SK-N-SH (cell line): Measurements from ENCODE around the gene GDF3. TPM values are rescaled to one million over a fixed set of nuclear protein-coding genes. Genes with fewer than 3 reads are reported as not detected.

Source experiments
- CTCF ChIA-PET: fragments of 300-600, 350-600 bp; formaldehyde crosslinking; extraction: SDS; loops from one replicate; lab custom pipeline; 2021; lab: Yijun Ruan, JAX
- POLR2A ChIA-PET: fragments of 350-600 bp; sonication (Branson Sonifier 250); formaldehyde crosslinking; extraction: SDS; loops from one replicate; lab custom pipeline; 2020; ENCODE audit warnings: antibody characterized with exemption, inconsistent platforms; lab: Yijun Ruan, JAX
- DNase-seq: peaks from one replicate; pipeline ENCODE4 v3.0.0; 2012
- H2AFZ ChIP-seq: fragments of 200-600 bp; sonication (generic); 2 replicates; pipeline ENCODE4 v1.8.1; 2016; ENCODE audit warnings: antibody characterized with exemption, mild to moderate bottlenecking, low read depth
- H3F3A ChIP-seq: fragments of 200-600 bp; sonication (generic); replicated peaks from 2 replicates; pipeline ENCODE3; 2016; ENCODE audit warnings: antibody characterized with exemption, mild to moderate bottlenecking; ENCODE audit not compliant: insufficient read depth
- H3K27ac ChIP-seq, 2 experiments: fragments of 200-500 bp in 1 of 2; fragments of 200-600 bp in 1 of 2; sonication (Bioruptor generic) in 1 of 2; sonication (generic), shearing (Covaris generic) in 1 of 2; 2 replicates each; pipeline versions ENCODE4 v1.5.1 to v1.6.1; 2014 to 2016; ENCODE audit warnings: low read depth in 2 of 2, inconsistent platforms in 1 of 2, low read length in 1 of 2, mild to moderate bottlenecking in 1 of 2, mixed read lengths in 1 of 2
- H3K27me3 ChIP-seq: fragments of 200-600 bp; sonication (generic), shearing (Covaris generic); 2 replicates; pipeline ENCODE4 v1.6.1; 2016; ENCODE audit warnings: mixed run types; ENCODE audit not compliant: insufficient read depth
- H3K36me3 ChIP-seq, 2 experiments: fragments of 200-500 bp in 1 of 2; fragments of 200-600 bp in 1 of 2; sonication (Bioruptor generic) in 1 of 2; sonication (generic) in 1 of 2; replicated peaks in 1 of 2; 2 replicates each; pipeline versions ENCODE3 to v1.5.1; 2014 to 2016; ENCODE audit warnings: low read length in 1 of 2, mild to moderate bottlenecking in 1 of 2; ENCODE audit not compliant: insufficient read depth in 2 of 2, control insufficient read depth in 1 of 2
- H3K4me1 ChIP-seq, 2 experiments: fragments of 200-500 bp in 1 of 2; fragments of 200-600 bp in 1 of 2; sonication (Bioruptor generic) in 1 of 2; sonication (generic), shearing (Covaris generic) in 1 of 2; 2 replicates each; pipeline versions ENCODE4 v1.5.1 to v1.6.1; 2014 to 2016; ENCODE audit warnings: low read depth in 1 of 2, low read length in 1 of 2, mixed run types in 1 of 2; ENCODE audit not compliant: insufficient read depth in 2 of 2, control insufficient read depth in 1 of 2
- H3K4me2 ChIP-seq: fragments of 200-600 bp; sonication (generic), shearing (Covaris generic); 2 replicates; pipeline ENCODE4 v1.6.1; 2017; ENCODE audit warnings: mixed run types
- H3K4me3 ChIP-seq, 2 experiments: fragments of 200-500 bp in 1 of 2; fragments of 200-600 bp in 1 of 2; sonication (Bioruptor generic) in 1 of 2; sonication (generic), shearing (Covaris generic) in 1 of 2; 2 replicates each; pipeline versions ENCODE4 v1.5.1 to v1.8.1; 2014 to 2016; ENCODE audit warnings: low read depth in 2 of 2, inconsistent platforms in 1 of 2, low read length in 1 of 2, mild to moderate bottlenecking in 1 of 2, mixed read lengths in 1 of 2, moderate library complexity in 1 of 2
- H3K79me2 ChIP-seq: fragments of 200-600 bp; sonication (generic); 2 replicates; pipeline ENCODE4 v1.8.1; 2017; ENCODE audit warnings: mild to moderate bottlenecking; ENCODE audit not compliant: insufficient read depth
- H3K9ac ChIP-seq: fragments of 200-600 bp; sonication (generic); 2 replicates; pipeline ENCODE4 v1.6.1; 2017; ENCODE audit warnings: mixed run types
- H3K9me2 ChIP-seq: fragments of 200-600 bp; sonication (generic); 2 replicates; pipeline ENCODE4 v1.6.1; 2017; ENCODE audit warnings: mixed run types
- H3K9me3 ChIP-seq: fragments of 200-600 bp; sonication (generic); 2 replicates; pipeline ENCODE4 v1.6.1; 2017; ENCODE audit warnings: mixed run types, mild to moderate bottlenecking, moderate library complexity
- H4K20me1 ChIP-seq: fragments of 200-600 bp; sonication (generic); 2 replicates; pipeline ENCODE4 v1.6.1; 2017; ENCODE audit warnings: mild to moderate bottlenecking, mixed run types; ENCODE audit not compliant: insufficient read depth
- EP300 ChIP-seq, 2 experiments: IDR thresholded peaks; 2 replicates each; pipeline versions ENCODE4 v1.4.0 to v1.6.1; 2012; ENCODE audit warnings: borderline replicate concordance in 1 of 2, low read depth in 1 of 2, low read length in 1 of 2
- FOXM1 ChIP-seq: IDR thresholded peaks from 2 replicates; pipeline ENCODE4 v1.4.0; 2012; ENCODE audit warnings: low read depth, mild to moderate bottlenecking
- IRF3 ChIP-seq: fragments of 150-350 bp; IDR thresholded peaks from 2 replicates; pipeline ENCODE4 v1.6.1; 2016; ENCODE audit warnings: mild to moderate bottlenecking, low read depth, low read length
- JUND ChIP-seq: IDR thresholded peaks from 2 replicates; pipeline ENCODE4 v1.4.0; 2012
- MEF2A ChIP-seq: IDR thresholded peaks from 2 replicates; pipeline ENCODE4 v1.4.0; 2012; ENCODE audit warnings: low read depth, borderline replicate concordance
- POLR2AphosphoS5 ChIP-seq: IDR thresholded peaks from 2 replicates; pipeline ENCODE4 v1.6.1; 2012; ENCODE audit warnings: low read depth, low read length
- RCOR1 ChIP-seq: fragments of 150-350 bp; IDR thresholded peaks from 2 replicates; pipeline ENCODE4 v1.6.1; 2017; ENCODE audit warnings: antibody characterized with exemption, low read length
- RFX5 ChIP-seq: IDR thresholded peaks from 2 replicates; pipeline ENCODE4 v1.6.1; 2012; ENCODE audit warnings: mild to moderate bottlenecking, improper control_type of control experiment, low read length
- SIN3A ChIP-seq: IDR thresholded peaks from 2 replicates; pipeline ENCODE4 v1.6.1; 2012; ENCODE audit warnings: low read depth, mild to moderate bottlenecking, low read length, moderate library complexity, borderline replicate concordance
- SMC3 ChIP-seq: IDR thresholded peaks from 2 replicates; pipeline ENCODE4 v1.6.1; 2012; ENCODE audit warnings: low read depth, low read length, improper control_type of control experiment
- TEAD4 ChIP-seq: IDR thresholded peaks from 2 replicates; pipeline ENCODE4 v1.4.0; 2012; ENCODE audit warnings: mild to moderate bottlenecking, borderline replicate concordance; ENCODE audit not compliant: insufficient read depth
- WGBS: methylation state at CpG from one replicate; pipeline ENCODE4 v1.1.6; 2017; ENCODE audit warnings: low lambda C conversion rate; 5-methylcytosine and 5-hydroxymethylcytosine counted together
- polyA plus RNA-seq, 3 experiments: library from polyadenylated mRNA; depleted of rRNA; stranded (reverse); fragments of >200 nt; gene quantifications; 2 replicates each; pipeline ENCODE4 v1.2.3, GENCODE V29; 2012
- TF ChIP-seq, protein P1 (sequence below): IDR thresholded peaks from 2 replicates; pipeline ENCODE4; 2012

The GDF3 gene
- polyA plus RNA-seq, 1 of the 3 experiments (the other 2 are of a cell fraction) = not detected

DNA sequence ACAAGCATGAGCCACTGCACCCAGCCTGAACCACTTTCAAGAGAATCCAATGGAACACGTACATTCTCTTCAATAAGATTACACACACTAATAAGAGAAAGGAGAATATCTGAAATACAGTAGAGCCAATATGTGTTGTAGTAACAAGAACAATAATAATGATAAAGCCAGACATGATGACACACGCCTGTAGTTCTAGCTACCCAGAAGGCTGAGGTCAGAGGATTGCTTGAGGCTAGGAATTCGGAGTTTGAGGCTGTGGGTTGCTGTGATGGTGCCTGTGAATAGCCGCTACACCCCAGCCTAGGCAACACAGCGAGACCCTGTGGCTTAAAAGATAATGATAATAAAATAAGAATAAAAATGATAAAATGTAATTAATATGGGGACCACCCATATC, 45.5 kb downstream of the GDF3 start:
- Histone ChIP-seq H2AFZ (no peak overlapping the region), H3K36me3 (no peaks in the 10 kb centered on the region), H3K9me2 (no peaks in the 10 kb centered on the region), H3K4me3 (no peak overlapping the region), H3K27ac (no peak overlapping the region), H4K20me1 (no peaks in the 10 kb centered on the region), H3K27me3 (peaks cover 34% of the 10 kb centered on the region; the same call in 1 of the 2 replicates), H3F3A (no peaks in the 10 kb centered on the region), H3K9me3 (no peaks in the 10 kb centered on the region), H3K79me2 (no peaks in the 10 kb centered on the region), H3K4me1 (no peaks in the 10 kb centered on the region), H3K4me2 (no peak overlapping the region), H3K9ac (no peak overlapping the region)
- ChIA-PET CTCF (no interaction called here), POLR2A (no interaction called here)
- WGBS = 7% methylated on average over 5 of the region's 5 CpGs
- DNase-seq = no peak
- no peak for TF ChIP-seq RFX5
- no peak for TF ChIP-seq IRF3
- TF ChIP-seq JUND = no peak
- TF ChIP-seq, protein P1, sequence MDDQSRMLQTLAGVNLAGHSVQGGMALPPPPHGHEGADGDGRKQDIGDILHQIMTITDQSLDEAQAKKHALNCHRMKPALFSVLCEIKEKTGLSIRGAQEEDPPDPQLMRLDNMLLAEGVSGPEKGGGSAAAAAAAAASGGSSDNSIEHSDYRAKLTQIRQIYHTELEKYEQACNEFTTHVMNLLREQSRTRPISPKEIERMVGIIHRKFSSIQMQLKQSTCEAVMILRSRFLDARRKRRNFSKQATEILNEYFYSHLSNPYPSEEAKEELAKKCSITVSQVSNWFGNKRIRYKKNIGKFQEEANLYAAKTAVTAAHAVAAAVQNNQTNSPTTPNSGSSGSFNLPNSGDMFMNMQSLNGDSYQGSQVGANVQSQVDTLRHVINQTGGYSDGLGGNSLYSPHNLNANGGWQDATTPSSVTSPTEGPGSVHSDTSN = no peak
- no peak for TF ChIP-seq TEAD4
- TF ChIP-seq POLR2AphosphoS5 = no peak

GRCh38 chr12:7647071-7647470, 48.5 kb downstream of the GDF3 start:
- TF ChIP-seq RCOR1 = no peak
- TF ChIP-seq MEF2A = no peak
- TF ChIP-seq RFX5 = no peak
- no peak for TF ChIP-seq FOXM1
- TF ChIP-seq SIN3A = no peak
- no peak for TF ChIP-seq EP300 (IDR thresholded peaks at IDR 0.05; ENCODE audit: borderline replicate concordance in 1 of 2, low read depth in 1 of 2, low read length in 1 of 2)
- no peak for TF ChIP-seq SMC3
- TF ChIP-seq, all 33 proteins: peak for 0
- no peaks in the 10 kb centered on the region for H3K9me2 ChIP-seq
- H2AFZ ChIP-seq = no peak overlapping the region
- no peaks in the 10 kb centered on the region for H4K20me1 ChIP-seq
- H3K27me3 ChIP-seq = peaks cover 36% of the 10 kb centered on the region
- no peaks in the 10 kb centered on the region for H3K9me3 ChIP-seq
- H3K27ac ChIP-seq = no peak overlapping the region
- H3K4me1 ChIP-seq = no peaks in the 10 kb centered on the region
- no peak for DNase-seq
- ChIA-PET POLR2A (no interaction called here), CTCF (interaction anchor here (0.9 to 1.3 kb wide), 3 partner anchors 8 to 440 kb away, joined by 3 read pairs; no protein-coding TSS in a partner anchor)
- H3K79me2 ChIP-seq = no peaks in the 10 kb centered on the region
- H3K4me2 ChIP-seq = no peak overlapping the region
- H3K36me3 ChIP-seq = no peaks in the 10 kb centered on the region
- 4% methylated on average over 1 of the region's 1 CpG for WGBS
- H3K9ac ChIP-seq = no peak overlapping the region
- no peak overlapping the region for H3K4me3 ChIP-seq
- H3F3A ChIP-seq = peaks cover 5% of the 10 kb centered on the region
